ENCODE data around the gene TMEM11.
"Not testable (repeated sequence)": the region's sequence is repeated elsewhere in the genome, so short reads cannot be mapped to it uniquely, and the experiment has no call there.

The TMEM11 gene

GRCh38 chr17:21198411-21198810 lies 15.6 kb downstream of the TMEM11 start:
- H3K4me3 ChIP-seq (ENCODE audit: low read depth, low read length): no peak overlapping the region
- peaks cover 23% of the 10 kb centered on the region for H3K36me3 ChIP-seq (replicated peaks)
- no peak for DNase-seq
- no peak for TF ChIP-seq CTCF (IDR thresholded peaks at IDR 0.05; ENCODE audit: low read depth, low read length, missing control alignments)
- no peaks in the 10 kb centered on the region for H3K27me3 ChIP-seq (replicated peaks)
- in situ Hi-C loops (cut with HindIII; ENCODE audit: low pct_ligation_motif_present, low sequenced_read_pairs): no loop called here
- H3K27ac ChIP-seq: no peak overlapping the region

- no peak for DNase-seq
- no peak for TF ChIP-seq CTCF (IDR thresholded peaks at IDR 0.05; ENCODE audit: low read depth, low read length, missing control alignments)
- H3K27ac ChIP-seq: no peak overlapping the region
- no peaks in the 10 kb centered on the region for H3K27me3 ChIP-seq (replicated peaks)
- in situ Hi-C loops (cut with HindIII; ENCODE audit: low pct_ligation_motif_present, low sequenced_read_pairs): no loop called here
- no peak overlapping the region for H3K4me3 ChIP-seq (ENCODE audit: low read depth, low read length)
- H3K36me3 ChIP-seq (replicated peaks): peaks cover 19% of the 10 kb centered on the region
These were observed 17.8 kb downstream of the TMEM11 start for GRCh38 chr17:21196126-21196525.

DNA sequence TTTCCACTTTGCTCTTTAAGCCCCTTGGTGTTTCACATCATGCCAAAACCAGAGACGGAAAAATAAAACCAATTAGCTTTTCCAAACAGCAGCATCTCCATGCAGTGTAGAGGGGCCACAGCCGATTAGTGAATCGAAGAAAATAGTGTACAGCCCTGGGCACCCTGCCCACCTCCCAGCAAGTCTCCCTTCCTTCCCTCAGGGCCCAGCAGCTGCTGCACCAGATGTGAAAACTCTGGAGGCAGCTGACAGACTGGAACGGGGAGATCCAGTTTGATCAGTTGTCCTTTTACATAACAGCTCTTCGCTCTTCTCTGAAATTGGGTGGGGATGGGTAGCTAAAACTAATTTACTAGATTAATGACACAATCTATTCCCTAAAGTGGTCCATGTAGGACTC lies 19.3 kb downstream of the TMEM11 start:
- in situ Hi-C loops (cut with HindIII; ENCODE audit: low pct_ligation_motif_present, low sequenced_read_pairs): no loop called here
- DNase-seq: no peak
- TF ChIP-seq CTCF (IDR thresholded peaks at IDR 0.05; ENCODE audit: low read depth, low read length, missing control alignments): no peak
- no peaks in the 10 kb centered on the region for H3K27me3 ChIP-seq (replicated peaks)
- no peak overlapping the region for H3K27ac ChIP-seq
- H3K4me3 ChIP-seq (ENCODE audit: low read depth, low read length): no peak overlapping the region
- H3K36me3 ChIP-seq (replicated peaks): peaks cover 19% of the 10 kb centered on the region

- peaks cover 19% of the 10 kb centered on the region for H3K36me3 ChIP-seq (replicated peaks)
These were observed 19.7 kb downstream of the TMEM11 start for GRCh38 chr17:21194226-21194625.

DNA sequence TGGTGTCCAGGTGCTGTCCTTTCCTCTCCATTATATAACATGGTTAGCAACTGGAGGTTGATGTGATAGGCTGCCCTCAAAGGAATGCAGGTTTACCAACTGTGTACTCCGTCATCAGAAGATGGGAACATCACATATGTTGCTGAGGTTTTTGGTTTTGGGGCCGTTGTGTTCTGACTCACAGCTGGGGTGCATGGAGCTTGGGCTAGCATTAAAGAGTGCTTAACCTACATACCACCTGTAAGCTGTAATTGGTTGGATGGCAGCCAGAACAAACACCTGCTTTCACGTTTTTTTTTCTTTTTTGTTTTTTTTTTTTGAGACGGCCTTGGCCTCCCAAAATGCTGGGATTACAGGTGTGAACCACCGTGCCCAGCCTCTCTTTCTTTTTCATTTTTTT lies 20.9 kb downstream of the TMEM11 start:
- H3K27me3 ChIP-seq (replicated peaks): no peaks in the 10 kb centered on the region
- H3K27ac ChIP-seq: no peak overlapping the region
- peaks cover 11% of the 10 kb centered on the region for H3K36me3 ChIP-seq (replicated peaks)
- no peak for TF ChIP-seq CTCF (IDR thresholded peaks at IDR 0.05; ENCODE audit: low read depth, low read length, missing control alignments)
- no peak for DNase-seq
- in situ Hi-C loops (cut with HindIII; ENCODE audit: low pct_ligation_motif_present, low sequenced_read_pairs): no loop called here
- H3K4me3 ChIP-seq (ENCODE audit: low read depth, low read length): no peak overlapping the region

More at GRCh38 chr17:21194226-21194625, 19.7 kb downstream of the TMEM11 start:
- H3K27me3 ChIP-seq (replicated peaks): no peaks in the 10 kb centered on the region
- in situ Hi-C loops (cut with HindIII; ENCODE audit: low pct_ligation_motif_present, low sequenced_read_pairs): no loop called here
- no peak for DNase-seq
- no peak for TF ChIP-seq CTCF (IDR thresholded peaks at IDR 0.05; ENCODE audit: low read depth, low read length, missing control alignments)
- H3K27ac ChIP-seq: no peak overlapping the region
- H3K4me3 ChIP-seq (ENCODE audit: low read depth, low read length): no peak overlapping the region

- H3K4me3 ChIP-seq (ENCODE audit: low read depth, low read length); H3K36me3 ChIP-seq (replicated peaks); DNase-seq: not testable (repeated sequence)
These were observed 21.5 kb downstream of the TMEM11 start for GRCh38 chr17:21192414-21192813.

More at GRCh38 chr17:21192414-21192813, 21.5 kb downstream of the TMEM11 start:
- H3K27ac ChIP-seq; in situ Hi-C loops (cut with HindIII; ENCODE audit: low pct_ligation_motif_present, low sequenced_read_pairs); H3K27me3 ChIP-seq (replicated peaks): not testable (repeated sequence)
